GM12874 (cell line): ENCODE measurements around the gene RBFOX2.

Source experiments
- CTCF ChIP-seq: IDR thresholded peaks from 2 replicates; pipeline ENCODE4 v1.5.1; 2011; ENCODE audit warnings: low read depth, mild to moderate bottlenecking, control low read depth, low read length, moderate library complexity; ENCODE audit not compliant: insufficient read depth

The RBFOX2 gene

GRCh38 chr22:35883031-35883620 lies 145.5 kb downstream of the RBFOX2 start:
- TF ChIP-seq CTCF = no peak

DNA sequence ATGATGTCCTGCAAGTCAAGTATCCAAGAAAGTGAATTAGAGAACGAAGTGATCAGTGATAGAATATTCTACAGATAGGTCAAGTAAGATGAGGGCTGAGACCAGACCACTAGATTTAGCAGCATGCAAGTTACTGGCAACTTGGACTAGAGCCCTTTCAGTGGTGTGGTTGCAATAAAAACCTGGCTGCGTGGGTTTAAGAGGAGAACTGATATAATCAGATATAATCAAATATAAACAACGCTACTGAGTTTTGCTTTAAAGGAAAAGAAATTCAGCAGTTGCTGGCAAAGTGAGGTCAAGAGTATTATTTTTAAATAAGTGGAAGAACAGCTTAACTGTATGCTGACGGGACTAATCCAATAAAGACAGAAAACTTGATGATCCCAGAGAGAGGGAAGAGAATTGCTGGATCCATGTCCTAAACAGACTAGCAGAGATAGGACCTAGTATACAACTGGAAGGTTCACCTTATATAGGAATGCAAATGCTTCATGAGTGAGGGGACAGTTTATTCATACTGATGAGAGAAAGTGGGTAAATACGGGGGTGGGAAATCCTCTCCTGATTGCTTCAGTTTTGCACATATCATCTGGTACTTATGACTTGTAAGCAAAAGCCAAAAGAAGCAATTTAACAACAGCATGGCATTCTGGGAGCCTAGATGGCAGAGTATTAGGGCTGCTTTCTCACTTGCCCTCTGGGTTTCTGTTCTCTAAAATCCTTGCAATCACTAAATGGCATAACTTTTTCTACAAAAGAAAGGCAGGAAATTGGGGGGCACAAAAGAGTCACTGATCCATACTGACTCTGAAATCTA lies 146.2 kb downstream of the RBFOX2 start:
- no peak for TF ChIP-seq CTCF

- no peak for TF ChIP-seq CTCF
Measured at GRCh38 chr22:35879351-35879750, 149.3 kb downstream of the RBFOX2 start.

DNA sequence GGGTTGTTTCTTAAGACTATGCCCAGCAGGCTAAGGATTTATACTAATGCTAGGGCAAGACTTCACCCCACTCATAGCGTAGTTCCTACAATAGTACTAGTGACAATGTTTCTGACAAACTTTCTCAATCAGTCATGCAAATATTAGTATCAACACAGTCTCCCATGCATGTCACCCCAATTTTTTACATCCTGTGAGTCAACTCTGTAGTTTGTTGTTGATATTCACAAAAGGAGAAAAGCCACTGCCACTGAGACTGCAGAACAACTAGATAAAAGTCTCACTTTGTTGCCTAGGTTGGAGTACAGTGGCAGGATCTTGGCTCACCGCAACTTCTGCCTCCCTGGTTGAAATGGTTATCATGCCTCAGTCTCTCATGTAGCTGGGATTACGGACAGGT lies 155.2 kb downstream of the RBFOX2 start:
- TF ChIP-seq CTCF = no peak

DNA sequence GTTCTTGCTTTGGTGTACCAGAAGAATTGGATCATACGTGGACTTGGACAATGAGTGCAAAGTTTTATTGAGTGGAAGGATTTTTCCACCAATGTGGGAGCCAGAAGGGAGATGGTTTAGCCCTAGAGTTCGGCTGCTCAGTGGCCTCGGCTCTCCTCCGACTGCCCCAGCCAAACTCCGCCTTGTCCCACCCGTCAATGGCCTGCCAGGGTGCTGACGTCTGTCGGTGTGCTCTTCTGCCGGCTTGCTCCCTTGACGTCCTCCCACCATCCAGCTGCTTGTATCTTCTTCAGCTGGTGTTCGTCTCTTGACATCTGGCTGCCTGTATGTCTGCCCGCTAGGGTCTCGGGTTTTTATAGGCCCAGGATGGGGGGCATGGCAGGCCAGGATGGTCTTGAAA lies 156.2 kb downstream of the RBFOX2 start:
- no peak for TF ChIP-seq CTCF

- TF ChIP-seq CTCF = no peak
Measured at GRCh38 chr22:35870517-35871293, 157.9 kb downstream of the RBFOX2 start.

DNA sequence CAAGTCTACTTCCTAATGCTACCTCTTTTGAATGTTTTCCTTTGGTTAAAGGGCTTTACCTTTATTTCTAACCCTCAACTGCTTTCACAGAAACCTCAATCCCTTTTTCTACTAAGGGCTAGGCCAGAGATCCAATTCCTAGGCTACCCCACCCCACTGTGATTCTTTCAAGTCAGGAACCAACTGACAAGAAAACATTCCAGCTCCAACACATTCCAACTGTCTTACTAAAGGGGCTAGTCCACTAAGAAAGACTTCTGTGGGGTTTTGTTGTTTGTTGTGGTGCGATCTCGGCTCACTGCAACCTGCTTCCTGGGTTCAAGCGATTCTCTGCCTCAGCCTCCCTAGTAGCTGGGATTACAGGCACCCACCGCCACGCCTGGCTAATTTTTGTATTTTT lies 159.7 kb downstream of the RBFOX2 start:
- no peak for TF ChIP-seq CTCF
